ENCODE measurements around the gene TLL1. TPM values are rescaled to one million over a fixed set of nuclear protein-coding genes. Genes with fewer than 3 reads are reported as not detected.

TLL1 gene
- polyA plus RNA-seq, 1 of the 3 experiments (the other 2 are of a cell fraction), result 0.07 TPM

DNA sequence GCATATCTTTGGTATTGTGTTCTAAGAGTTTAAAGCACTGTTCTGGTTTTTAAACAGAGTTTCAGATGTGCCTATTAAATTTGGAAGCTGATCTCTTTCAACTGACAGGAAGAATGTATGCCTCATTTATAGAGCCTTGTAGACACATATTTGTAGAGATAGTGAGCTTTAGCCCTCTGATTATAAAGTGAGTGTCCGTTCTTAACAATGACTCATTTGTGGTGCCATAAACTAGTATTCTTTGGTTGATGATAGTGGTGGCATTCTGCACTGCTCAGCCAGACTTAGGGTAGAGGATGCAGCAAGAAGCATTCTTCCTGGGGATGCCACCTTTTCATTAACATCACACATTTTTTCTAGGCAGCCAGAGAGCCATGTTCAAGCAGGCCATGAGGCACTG lies 121.7 kb downstream of the TLL1 start:
- Histone ChIP-seq H3K27me3 (ENCODE audit: insufficient read depth) (no peaks in the 10 kb centered on the region), H3K4me2 (no peak overlapping the region), H3K27ac (ENCODE audit: low read depth in 2 of 2, low read length in 1 of 2) (peak overlapping the region in 1 of 2 experiments; percentile 74; a peak in 1 of 4 replicates), H3K9me3 (no peaks in the 10 kb centered on the region), H3K4me3 (ENCODE audit: low read depth in 2 of 2, low read length in 1 of 2) (no peak overlapping the region), H3K79me2 (ENCODE audit: insufficient read depth) (no peaks in the 10 kb centered on the region; the same call in 1 of the 2 replicates), H3K9me2 (no peaks in the 10 kb centered on the region), H3K36me3 (replicated peaks in 1 of 2; ENCODE audit: control insufficient read depth in 1 of 2, insufficient read depth in 2 of 2, low read length in 1 of 2) (no peaks in the 10 kb centered on the region), H3F3A (replicated peaks; ENCODE audit: insufficient read depth) (peaks cover 10% of the 10 kb centered on the region), H3K9ac (no peak overlapping the region), H4K20me1 (ENCODE audit: insufficient read depth) (no peaks in the 10 kb centered on the region), H3K4me1 (ENCODE audit: control insufficient read depth in 1 of 2, insufficient read depth in 2 of 2, low read depth in 1 of 2, low read length in 1 of 2) (peaks cover 0 to 15% of the 10 kb centered on the region in 2 experiments; a peak in 2 of 4 replicates), H2AFZ (ENCODE audit: low read depth) (0 out of 2 replicates have a peak overlapping the region, but pooled peaks have one; percentile 69)
- DNase-seq, result no peak
- WGBS (ENCODE audit: low lambda C conversion rate), result 13% methylated on average over 1 of the region's 1 CpG
- ChIA-PET CTCF (no interaction called here), POLR2A (no interaction called here)
- TF ChIP-seq YY1 (IDR thresholded peaks at IDR 0.05; ENCODE audit: low read depth) (no peak), FOSL2 (IDR thresholded peaks at IDR 0.05; ENCODE audit: borderline replicate concordance, low read depth) (no peak), TAF1 (IDR thresholded peaks at IDR 0.05; ENCODE audit: borderline replicate concordance, low read depth, low read length) (no peak), SMC3 (IDR thresholded peaks at IDR 0.05; ENCODE audit: low read depth, low read length) (no peak), IRF3 (IDR thresholded peaks at IDR 0.05; ENCODE audit: low read depth, low read length) (no peak)
- TF ChIP-seq, protein P1, sequence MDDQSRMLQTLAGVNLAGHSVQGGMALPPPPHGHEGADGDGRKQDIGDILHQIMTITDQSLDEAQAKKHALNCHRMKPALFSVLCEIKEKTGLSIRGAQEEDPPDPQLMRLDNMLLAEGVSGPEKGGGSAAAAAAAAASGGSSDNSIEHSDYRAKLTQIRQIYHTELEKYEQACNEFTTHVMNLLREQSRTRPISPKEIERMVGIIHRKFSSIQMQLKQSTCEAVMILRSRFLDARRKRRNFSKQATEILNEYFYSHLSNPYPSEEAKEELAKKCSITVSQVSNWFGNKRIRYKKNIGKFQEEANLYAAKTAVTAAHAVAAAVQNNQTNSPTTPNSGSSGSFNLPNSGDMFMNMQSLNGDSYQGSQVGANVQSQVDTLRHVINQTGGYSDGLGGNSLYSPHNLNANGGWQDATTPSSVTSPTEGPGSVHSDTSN (IDR thresholded peaks at IDR 0.05), result 0 out of 2 replicates have a peak, but pooled peaks have one; percentile 5

- H3K9me2 ChIP-seq, result no peaks in the 10 kb centered on the region
- no peaks in the 10 kb centered on the region for H3K36me3 ChIP-seq (replicated peaks in 1 of 2; ENCODE audit: control insufficient read depth in 1 of 2, insufficient read depth in 2 of 2, low read length in 1 of 2)
- WGBS (ENCODE audit: low lambda C conversion rate), result 38% methylated on average over 2 of the region's 2 CpGs
- TF ChIP-seq NRF1 (IDR thresholded peaks at IDR 0.05; ENCODE audit: low read depth, low read length), result no peak
- no peak for TF ChIP-seq CHD2 (IDR thresholded peaks at IDR 0.05; ENCODE audit: low read length, partially characterized antibody)
- no peak for TF ChIP-seq CTCF (IDR thresholded peaks at IDR 0.05)
- H3K79me2 ChIP-seq (ENCODE audit: insufficient read depth), result no peaks in the 10 kb centered on the region
- no peak overlapping the region for H3K4me2 ChIP-seq
- H3K27me3 ChIP-seq (ENCODE audit: insufficient read depth), result no peaks in the 10 kb centered on the region; the same call in 1 of the 2 replicates
- no peak overlapping the region for H3K4me3 ChIP-seq (ENCODE audit: low read depth in 2 of 2, low read length in 1 of 2)
- H3K27ac ChIP-seq (ENCODE audit: low read depth in 2 of 2, low read length in 1 of 2), result no peak overlapping the region
- H3F3A ChIP-seq (replicated peaks; ENCODE audit: insufficient read depth), result no peaks in the 10 kb centered on the region
- no peaks in the 10 kb centered on the region; a peak in 1 of 4 replicates for H3K4me1 ChIP-seq (ENCODE audit: control insufficient read depth in 1 of 2, insufficient read depth in 2 of 2, low read depth in 1 of 2, low read length in 1 of 2)
- no peaks in the 10 kb centered on the region for H3K9me3 ChIP-seq
- no peak overlapping the region for H3K9ac ChIP-seq
- H4K20me1 ChIP-seq (ENCODE audit: insufficient read depth), result no peaks in the 10 kb centered on the region
- ChIA-PET CTCF (no interaction called here), POLR2A (no interaction called here)
- no peak for DNase-seq
- H2AFZ ChIP-seq (ENCODE audit: low read depth), result no peak overlapping the region
Measured at GRCh38 chr4:166003811-166004210, 130.8 kb downstream of the TLL1 start.

All from SK-N-SH (cell line).